ENCODE results near the gene AP3S2. TPM values are rescaled to one million over a fixed set of nuclear protein-coding genes. Genes with fewer than 3 reads are reported as not detected.

The AP3S2 gene
- total and polyA plus RNA-seq, 2 of the 13 experiments (the other 11 are each of a cell fraction or from before 2014, with no cell fraction given): 17.6 to 44.4 TPM

DNA sequence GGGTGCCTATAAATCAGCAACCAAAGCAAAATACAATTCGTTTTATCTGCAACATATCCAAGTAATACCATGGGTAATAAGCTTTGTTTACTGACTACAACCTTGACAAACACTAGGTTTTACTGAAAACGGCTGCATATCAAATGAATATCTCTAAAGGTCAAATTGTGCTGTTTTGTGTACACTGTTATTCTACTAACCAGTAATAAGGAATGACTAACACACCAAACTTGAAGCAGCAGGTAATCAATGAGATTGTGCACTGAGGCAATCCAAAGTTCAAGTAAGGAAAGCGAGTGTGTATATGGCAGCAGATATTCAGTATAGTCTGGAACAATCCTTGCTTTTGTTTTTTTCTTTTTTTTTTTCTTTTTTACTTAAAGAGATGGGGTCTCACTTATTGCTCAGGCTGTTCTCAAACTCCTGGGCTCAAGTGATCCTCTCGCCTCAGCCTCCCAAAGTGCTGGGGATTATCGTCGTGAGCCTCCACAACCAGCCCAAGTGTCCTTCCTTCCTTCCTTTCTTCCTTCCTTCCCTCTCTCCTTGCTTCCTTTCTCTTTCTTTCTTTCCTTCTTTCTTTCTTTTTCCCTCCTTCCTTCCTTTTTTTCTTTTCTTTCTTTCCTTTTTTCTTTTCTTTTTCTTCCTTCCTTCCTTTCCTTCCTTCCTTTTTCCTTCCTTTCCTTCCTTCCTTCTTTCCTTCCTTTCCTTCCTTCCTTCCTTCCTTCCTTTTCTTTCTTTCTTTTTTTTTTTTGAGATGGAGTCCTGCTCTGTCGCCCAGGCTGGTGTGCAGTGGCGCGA is 34.9 kb downstream of the AP3S2 start (continued):
- TF ChIP-seq, protein P1, sequence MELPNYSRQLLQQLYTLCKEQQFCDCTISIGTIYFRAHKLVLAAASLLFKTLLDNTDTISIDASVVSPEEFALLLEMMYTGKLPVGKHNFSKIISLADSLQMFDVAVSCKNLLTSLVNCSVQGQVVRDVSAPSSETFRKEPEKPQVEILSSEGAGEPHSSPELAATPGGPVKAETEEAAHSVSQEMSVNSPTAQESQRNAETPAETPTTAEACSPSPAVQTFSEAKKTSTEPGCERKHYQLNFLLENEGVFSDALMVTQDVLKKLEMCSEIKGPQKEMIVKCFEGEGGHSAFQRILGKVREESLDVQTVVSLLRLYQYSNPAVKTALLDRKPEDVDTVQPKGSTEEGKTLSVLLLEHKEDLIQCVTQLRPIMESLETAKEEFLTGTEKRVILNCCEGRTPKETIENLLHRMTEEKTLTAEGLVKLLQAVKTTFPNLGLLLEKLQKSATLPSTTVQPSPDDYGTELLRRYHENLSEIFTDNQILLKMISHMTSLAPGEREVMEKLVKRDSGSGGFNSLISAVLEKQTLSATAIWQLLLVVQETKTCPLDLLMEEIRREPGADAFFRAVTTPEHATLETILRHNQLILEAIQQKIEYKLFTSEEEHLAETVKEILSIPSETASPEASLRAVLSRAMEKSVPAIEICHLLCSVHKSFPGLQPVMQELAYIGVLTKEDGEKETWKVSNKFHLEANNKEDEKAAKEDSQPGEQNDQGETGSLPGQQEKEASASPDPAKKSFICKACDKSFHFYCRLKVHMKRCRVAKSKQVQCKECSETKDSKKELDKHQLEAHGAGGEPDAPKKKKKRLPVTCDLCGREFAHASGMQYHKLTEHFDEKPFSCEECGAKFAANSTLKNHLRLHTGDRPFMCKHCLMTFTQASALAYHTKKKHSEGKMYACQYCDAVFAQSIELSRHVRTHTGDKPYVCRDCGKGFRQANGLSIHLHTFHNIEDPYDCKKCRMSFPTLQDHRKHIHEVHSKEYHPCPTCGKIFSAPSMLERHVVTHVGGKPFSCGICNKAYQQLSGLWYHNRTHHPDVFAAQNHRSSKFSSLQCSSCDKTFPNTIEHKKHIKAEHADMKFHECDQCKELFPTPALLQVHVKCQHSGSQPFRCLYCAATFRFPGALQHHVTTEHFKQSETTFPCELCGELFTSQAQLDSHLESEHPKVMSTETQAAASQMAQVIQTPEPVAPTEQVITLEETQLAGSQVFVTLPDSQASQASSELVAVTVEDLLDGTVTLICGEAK (IDR thresholded peaks at IDR 0.05): no peak
- TF ChIP-seq, protein P1 (CRISPR knock-in tag; IDR thresholded peaks at IDR 0.05): no peak
- TF ChIP-seq FOXJ3 (CRISPR knock-in tag; IDR thresholded peaks at IDR 0.05; ENCODE audit: borderline replicate concordance): peak; percentile 31; the same call in 1 of the 2 replicates
- TF ChIP-seq FIP1L1 (IDR thresholded peaks at IDR 0.05; ENCODE audit: borderline replicate concordance, insufficient read depth, low read depth, low read length): no peak
- TF ChIP-seq, protein P2, sequence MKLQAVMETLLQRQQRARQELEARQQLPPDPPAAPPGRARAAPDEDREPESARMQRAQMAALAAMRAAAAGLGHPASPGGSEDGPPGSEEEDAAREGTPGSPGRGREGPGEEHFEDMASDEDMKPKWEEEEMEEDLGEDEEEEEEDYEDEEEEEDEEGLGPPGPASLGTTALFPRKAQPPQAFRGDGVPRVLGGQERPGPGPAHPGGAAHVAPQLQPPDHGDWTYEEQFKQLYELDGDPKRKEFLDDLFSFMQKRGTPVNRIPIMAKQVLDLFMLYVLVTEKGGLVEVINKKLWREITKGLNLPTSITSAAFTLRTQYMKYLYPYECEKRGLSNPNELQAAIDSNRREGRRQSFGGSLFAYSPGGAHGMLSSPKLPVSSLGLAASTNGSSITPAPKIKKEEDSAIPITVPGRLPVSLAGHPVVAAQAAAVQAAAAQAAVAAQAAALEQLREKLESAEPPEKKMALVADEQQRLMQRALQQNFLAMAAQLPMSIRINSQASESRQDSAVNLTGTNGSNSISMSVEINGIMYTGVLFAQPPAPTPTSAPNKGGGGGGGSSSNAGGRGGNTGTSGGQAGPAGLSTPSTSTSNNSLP (IDR thresholded peaks at IDR 0.05; ENCODE audit: low read depth, low read length): peak; percentile 65
- TF ChIP-seq, protein P3, sequence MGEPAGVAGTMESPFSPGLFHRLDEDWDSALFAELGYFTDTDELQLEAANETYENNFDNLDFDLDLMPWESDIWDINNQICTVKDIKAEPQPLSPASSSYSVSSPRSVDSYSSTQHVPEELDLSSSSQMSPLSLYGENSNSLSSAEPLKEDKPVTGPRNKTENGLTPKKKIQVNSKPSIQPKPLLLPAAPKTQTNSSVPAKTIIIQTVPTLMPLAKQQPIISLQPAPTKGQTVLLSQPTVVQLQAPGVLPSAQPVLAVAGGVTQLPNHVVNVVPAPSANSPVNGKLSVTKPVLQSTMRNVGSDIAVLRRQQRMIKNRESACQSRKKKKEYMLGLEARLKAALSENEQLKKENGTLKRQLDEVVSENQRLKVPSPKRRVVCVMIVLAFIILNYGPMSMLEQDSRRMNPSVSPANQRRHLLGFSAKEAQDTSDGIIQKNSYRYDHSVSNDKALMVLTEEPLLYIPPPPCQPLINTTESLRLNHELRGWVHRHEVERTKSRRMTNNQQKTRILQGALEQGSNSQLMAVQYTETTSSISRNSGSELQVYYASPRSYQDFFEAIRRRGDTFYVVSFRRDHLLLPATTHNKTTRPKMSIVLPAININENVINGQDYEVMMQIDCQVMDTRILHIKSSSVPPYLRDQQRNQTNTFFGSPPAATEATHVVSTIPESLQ (CRISPR knock-in tag; conservative IDR thresholded peaks at IDR 0.05): no peak
- TF ChIP-seq ELF1 (CRISPR knock-in tag; IDR thresholded peaks at IDR 0.05): no peak

Measured in HepG2 (cell line).